NCI-H460 (cell line): ENCODE data around the gene CD37. TPM values are rescaled to one million over a fixed set of nuclear protein-coding genes. Genes with fewer than 3 reads are reported as not detected.

ENCODE experiments used
- DNase-seq: peaks from one replicate; pipeline ENCODE4 v3.0.0-alpha.2; 2016; ENCODE audit warnings: low read depth; ENCODE audit errors: extremely low read depth
- total RNA-seq: library from RNA; depleted of rRNA; stranded (reverse); fragments of >200 nt; shearing (Covaris generic); gene quantifications from 2 replicates; pipeline ENCODE4 v1.2.3, GENCODE V29; 2014

Gene CD37
- total RNA-seq, 1 experiment from 2014 or later, result not detected

- no peak for DNase-seq
These were observed 7.9 kb downstream of the CD37 start for GRCh38 chr19:49343123-49343522.

DNA sequence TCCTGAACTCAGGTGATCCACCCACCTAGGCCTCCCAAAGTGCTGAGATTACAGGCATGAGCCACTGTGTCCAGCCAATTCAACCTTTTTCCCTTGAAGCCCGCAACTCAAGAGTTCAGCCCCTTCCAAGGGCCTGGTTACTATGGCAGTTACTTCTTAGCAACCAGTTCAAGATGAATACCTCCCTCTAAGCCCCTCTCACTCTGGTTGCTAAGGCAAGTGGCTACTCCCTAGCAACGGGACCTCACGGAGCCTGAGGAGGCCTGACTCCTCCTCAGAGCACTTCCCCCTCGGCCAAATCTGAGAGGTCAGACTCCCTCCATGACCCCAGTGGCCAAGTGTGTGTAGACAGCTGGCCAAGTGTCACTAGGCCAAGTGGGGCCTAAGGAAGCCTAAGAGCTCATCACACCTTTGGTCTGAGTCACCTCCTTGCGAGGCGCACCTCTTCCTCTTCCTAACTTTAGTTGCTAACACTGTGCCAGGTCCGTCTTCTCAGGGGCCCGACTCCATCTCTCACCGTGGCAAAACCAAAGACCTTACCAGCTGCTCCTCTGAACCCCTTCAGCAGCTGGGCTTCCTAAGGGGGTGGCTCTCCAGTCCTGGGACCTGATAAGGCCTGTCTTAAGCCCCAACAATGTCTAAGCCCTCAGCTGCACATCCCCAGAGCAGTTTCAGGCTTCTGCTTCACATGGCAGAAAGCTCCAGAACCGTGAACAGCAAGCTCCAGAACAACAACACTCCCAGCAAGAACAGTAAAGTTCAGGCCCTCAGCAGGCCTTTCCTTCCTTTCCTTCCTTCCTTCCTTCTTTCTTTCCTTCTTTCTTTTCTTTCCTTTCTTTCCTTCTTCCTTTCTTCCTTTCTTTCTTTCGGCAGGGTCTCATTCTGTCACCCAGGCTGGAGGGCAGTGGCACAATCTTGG lies 9.6 kb downstream of the CD37 start:
- DNase-seq, result no peak

DNA sequence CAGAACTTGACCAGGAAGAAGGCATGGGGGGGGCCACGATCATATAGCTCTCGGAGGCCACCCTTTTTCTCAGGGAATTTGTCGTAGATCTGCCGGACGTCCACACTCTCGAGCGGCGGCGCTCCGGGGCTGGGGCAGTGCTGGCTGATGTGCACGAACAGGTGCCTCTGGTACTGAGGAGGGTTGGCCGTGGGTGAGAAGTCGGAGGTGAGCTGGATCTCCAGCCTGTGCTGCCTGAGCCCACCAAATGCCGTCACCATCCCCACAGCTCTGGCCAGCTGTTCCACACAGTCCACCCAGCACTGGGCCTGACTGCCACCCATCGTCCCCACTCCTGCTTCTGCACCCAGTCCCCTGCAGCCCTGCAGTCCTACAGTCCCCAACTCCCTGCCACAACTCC lies 12.0 kb downstream of the CD37 start:
- no peak for DNase-seq

DNA sequence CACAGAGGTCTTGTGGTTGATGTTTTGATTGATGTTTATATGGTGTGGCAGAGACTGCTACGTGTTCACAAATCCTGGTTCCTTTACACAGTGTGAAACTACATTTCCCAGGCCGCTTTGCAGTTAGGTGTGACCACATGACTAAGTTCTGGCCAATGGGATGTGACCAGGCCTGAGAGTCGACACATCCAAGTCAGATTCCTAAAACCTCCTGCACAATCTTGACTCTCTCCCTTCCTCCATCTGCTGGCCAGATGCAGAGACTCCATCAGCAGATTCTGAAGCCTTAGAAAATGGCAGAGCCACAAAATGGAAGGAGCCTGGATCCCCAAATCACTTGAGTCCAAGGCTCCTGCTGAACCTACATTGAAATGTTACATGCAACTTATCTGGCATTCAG lies 12.6 kb downstream of the CD37 start:
- peak; percentile 62 for DNase-seq

- DNase-seq, result no peak
These were observed 13.3 kb downstream of the CD37 start for GRCh38 chr19:49348305-49349189.

DNA sequence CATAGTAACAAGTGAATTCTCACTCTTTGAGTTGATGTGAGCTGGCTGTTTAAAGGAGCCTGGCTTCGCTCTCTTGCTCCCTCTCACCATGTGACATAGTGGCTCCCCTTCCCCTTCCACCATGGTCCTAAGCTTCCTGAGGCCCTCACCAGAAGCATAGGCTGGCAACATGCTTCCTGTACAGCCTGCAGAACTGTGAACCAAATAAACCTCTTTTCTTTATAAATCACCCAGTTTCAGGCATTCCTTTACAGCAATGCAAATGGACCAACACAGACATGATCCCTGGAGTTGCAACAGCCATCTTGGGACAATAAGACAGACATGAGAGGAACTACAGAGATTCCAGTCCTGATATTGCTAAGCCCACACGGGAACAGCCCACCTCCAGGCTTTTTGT lies 14.4 kb downstream of the CD37 start:
- DNase-seq, result no peak

GRCh38 chr19:49355909-49356353 lies 20.7 kb downstream of the CD37 start:
- no peak for DNase-seq

DNA sequence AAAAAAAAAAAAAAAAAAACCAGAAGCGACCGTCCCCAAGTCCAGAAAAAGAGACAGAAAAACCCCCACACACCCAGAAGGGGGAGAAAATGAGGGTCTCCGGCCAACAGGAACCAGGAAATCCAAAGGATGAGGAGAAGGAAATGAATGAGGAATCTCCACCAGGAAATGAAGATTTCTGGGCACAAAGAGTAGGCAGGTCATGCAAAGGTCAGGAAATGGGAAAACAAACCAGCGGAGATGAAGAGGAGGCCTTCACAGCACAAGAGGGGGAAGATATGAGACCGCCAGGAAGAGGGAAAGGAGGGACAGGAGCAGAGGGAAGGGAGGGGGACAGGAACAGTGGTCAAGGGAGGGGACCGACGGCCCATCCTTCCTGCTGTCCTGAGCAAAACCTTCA lies 21.2 kb downstream of the CD37 start:
- DNase-seq, result no peak

DNA sequence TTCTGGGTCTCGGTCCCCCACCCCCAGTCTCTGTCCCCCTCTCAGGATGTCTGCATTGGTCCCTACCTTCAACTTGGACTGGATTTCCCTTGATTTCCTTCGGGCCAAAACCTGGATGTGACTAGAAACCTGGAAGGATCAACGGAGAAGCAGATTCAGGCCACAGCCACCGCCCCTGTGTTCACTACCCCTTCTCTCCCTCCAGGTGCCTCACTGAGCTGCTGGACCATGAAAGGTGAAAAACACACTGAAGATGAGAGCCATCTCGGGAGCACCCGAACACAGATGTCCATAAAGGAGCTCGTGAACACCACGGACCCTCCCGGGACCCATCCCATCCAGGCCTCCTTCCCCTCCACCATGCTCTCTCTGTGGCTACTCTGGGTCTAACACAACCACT lies 22.0 kb downstream of the CD37 start:
- no peak for DNase-seq

DNA sequence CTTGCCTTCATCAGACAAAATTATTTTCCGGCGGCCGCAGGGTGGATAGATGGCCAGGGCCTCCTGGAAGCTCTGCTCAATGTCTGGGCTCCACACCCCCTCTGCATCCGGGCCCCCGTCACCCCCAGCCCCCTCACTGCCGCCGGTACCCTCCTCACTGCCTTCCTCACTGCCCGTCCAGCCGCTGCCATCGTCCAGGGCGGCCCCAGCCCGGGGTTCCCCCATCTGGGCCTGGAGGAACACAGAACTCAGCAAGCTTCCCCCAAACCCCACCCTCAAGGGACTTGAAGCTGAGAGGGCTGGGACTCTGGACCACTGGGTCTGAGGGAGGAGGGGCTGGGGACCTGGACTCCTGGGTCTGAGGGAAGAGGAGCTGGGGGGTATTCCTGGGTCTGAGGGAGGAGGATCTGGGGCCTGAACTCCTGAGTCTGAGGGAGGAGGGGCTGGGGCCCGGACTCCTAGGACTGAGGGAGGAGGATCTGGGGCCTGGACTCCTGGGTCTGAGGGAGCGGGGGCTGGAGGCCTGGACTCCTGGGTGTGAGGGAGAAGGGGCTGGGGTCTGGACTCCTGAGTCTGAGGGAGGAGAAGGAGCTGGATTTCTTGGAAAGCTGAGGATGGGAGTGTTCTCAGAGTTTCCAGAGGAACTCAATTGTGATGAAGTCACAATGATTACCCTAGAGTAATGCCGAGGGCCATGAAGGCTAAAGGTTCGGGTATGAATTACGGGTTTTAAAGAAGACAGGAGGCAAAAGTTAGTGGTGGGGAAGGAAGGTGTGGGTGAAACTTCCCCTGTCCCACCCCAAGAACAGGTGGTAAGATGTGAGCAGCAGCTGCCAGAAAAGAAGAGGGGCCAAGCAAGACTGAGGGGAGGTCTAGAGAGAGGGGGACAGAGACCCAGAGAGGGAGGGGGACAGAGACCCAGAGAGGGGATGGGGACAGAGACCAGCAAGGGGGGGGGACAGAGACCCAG lies 24.9 kb downstream of the CD37 start:
- no peak for DNase-seq

DNA sequence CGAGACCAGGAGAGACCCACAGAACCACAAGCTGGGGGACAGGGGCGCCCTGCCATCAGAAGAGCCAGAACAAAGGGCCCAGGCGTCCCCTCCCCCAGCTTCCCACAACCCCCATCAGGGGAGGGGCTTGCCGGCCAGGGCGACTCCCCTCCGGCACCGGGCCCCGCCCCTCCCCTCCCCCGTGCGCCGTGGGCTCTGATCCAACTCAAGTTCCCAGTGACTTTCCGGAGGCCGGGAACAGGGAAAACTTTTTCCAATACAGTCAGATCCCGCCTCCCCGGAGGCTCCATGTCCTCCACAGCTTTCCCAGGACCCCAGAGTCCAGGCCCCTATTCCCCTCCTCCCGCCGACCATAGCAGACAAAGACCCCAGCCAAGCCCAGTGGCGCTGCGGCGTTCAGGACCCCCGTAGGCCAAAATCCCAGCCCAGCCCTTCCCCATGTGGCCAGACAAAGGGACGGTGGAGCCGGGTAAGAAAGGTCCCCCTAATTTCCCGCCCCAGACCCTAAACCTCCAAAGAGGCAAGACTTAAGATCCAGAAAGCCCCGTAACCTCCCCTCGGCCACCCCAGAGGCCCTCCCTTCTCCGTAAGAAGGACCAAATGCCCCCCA lies 26.3 kb downstream of the CD37 start:
- DNase-seq, result peak; percentile 48

GRCh38 chr19:49362048-49362928 lies 27.1 kb downstream of the CD37 start, which contains the start of gene TEAD2:
TSS of gene TEAD2 (minus strand) at chr19:49362416. CDS start at chr19:49360075, 2,341 bp downstream.
- DNase-seq, result peak; percentile 20

DNA sequence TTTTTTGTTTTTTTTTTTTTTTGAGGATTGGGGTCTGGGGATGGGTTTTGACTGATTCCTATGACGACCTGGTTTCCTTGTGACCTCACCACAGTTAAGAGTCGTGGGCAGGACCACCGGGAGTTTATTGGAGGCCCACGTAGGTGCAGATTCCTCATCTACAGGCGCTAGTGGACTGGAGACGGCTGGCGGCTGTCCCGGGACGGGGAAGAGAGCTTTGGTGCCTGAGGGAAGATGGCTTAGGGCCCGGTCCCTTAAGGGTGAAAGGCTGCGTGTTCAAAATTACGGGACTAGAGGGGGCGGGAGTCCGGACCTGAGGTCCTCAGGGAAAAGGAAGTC lies 27.7 kb downstream of the CD37 start:
- no peak for DNase-seq

- DNase-seq, result peak; percentile 99
These were observed 28.3 kb downstream of the CD37 start, which contains the start of gene DKKL1 for GRCh38 chr19:49363268-49364082. TSS of gene DKKL1 (plus strand) at chr19:49363877. CDS start at chr19:49363999, 122 bp downstream.

DNA sequence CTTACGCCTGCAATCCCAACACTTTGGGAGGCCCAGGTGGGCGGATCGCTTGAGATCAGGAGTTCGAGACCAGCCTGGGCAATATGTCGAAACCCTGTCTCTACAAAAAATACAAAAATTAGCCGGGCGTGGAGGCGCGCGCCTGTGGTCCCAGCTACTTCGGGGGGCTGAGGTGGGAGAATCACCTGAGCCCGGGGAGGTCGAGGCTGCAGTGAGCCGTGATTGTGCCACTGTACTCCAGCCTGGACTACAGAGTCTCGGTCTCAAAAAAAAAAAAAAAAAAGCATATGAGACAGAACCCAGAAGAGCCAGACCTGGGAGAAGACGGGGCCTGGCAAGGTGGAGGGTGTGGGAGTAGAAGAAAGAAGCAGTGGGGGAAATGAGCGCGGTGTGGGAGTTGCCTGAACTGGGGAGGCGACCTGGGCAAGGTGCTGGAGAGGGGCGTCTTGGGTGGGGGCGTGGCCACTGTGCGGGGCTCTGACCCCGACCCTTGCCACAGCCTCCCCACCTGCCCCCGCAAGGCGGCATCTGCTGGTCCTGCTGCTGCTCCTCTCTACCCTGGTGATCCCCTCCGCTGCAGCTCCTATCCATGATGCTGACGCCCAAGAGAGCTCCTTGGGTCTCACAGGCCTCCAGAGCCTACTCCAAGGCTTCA lies 29.0 kb downstream of the CD37 start:
- no peak for DNase-seq

- no peak for DNase-seq
These were observed 30.9 kb downstream of the CD37 start for GRCh38 chr19:49366110-49366509.

DNA sequence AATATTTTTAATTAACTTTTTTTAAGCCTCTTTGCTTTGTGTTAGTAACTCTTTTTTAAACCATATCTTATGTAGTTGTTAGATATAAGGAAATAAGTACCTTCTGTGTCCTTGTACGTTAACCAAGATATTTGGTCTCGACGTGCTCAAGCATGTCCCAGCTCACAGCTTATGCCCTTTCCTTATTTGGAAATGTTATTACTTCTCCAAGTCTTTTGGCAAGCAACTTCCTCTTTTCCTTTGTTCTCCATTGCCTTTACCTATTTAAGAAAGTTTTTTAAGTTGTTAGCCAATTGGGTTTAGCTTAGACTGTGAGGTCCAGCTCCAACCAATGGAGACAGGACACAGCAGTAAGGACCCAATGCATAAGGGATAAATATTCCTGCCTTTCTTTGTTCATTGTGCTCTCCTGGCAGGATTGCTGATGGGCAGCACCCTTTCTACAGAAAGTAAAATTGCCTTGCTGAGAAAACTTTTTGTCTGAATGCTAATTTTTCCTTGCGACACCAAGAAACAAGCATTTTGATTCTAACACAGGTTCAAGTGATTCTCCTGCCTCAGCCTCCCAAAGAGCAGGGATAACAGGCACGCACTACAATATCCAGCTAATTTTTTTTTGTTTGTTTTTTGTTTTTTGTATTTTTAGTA lies 33.6 kb downstream of the CD37 start:
- DNase-seq, result no peak
